Smooth muscle cell of the umbilical artery (primary cell): Measurements from ENCODE around the gene DAZAP1. TPM values are rescaled to one million over a fixed set of nuclear protein-coding genes. Genes with fewer than 3 reads are reported as not detected.

ENCODE experiments used
- total RNA-seq: library from RNA; depleted of rRNA; stranded (reverse); fragments of >200 nt; gene quantifications from 2 replicates; pipeline ENCODE4 v1.2.3, GENCODE V29; 2014

The DAZAP1 gene
- total RNA-seq, result 39.2 and 75.1 TPM in 2 replicates

DNA sequence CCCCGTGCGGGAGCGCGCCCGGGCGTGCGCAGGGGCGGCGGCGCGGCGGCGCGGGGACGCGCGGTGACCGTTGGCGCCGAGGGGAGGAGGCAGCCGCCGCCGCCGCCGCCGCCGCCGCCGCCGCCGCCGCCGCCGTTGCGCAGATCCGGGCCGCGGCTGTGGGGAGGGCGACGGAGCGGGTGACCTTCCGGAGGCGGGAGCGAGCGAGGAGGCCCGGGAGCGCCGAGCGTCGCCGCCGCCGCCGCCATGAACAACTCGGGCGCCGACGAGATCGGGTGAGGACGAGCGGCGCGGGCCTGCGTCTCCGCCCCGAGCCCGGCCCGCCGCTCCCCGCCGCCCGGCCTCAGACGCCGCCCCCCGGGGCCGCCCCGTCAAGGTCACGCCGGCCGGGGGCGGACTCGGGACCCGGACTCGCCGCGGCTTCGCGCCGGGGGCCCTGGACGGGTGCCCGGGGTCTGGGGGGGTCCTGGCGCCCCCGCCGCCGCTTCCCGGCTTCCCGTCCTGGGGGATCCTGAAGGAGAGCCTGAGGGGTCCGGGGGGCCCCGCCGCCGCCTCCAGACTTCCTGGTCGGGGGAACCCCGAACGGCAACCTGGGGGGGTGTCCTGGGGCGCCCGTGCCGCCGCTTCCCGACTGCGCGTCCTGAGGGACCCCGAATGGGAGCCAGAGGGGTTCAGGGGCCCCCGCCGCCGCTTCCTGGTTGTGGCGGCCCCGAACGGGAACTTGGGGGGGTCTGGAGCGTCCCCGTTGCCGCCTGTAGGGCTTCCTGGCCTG, at the start of gene DAZAP1:
Gene DAZAP1, plus strand, starts transcription at position 59 of the 772 bp plus-strand sequence. Its CDS starts 188 bp downstream, at position 247.

DNA sequence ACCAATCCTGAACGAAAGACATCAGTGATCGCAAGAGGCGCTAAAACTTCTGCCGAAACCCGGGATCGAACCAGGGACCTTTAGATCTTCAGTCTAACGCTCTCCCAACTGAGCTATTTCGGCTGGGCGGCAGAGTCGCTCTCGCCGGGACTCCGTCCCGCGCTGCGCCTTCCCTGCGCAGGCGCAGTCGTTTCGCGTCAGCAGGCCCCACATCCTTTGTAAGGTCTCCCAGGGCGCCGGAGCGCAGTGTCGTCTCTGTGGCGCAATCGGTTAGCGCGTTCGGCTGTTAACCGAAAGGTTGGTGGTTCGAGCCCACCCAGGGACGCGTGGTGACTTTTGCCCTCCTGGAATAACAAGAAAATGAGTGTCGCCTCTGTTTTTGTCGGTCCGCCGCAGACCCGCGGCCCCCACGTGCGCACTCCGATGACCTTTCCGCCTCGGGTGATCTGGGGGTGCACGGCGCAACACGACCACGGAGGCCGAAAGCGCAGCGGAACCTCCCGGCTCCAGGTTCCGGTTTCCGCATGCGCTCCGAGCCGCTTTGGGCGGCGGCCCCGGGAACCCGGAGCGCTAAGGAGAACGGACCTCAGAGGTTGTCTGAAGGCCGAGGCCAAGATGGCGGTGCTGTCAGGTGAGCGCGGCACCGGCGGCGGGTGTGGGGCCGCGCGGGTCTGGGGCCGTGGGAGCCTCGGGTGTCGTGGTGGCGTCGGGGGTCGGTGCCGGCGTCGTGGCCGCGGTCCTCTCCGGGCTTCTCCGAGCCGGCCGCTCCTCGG, 23.9 kb upstream of the DAZAP1 start, which contains the start of gene NDUFS7:
Gene NDUFS7, plus strand, starts transcription at position 596 of the 773 bp plus-strand sequence. Its CDS starts 20 bp downstream, at position 616.

DNA sequence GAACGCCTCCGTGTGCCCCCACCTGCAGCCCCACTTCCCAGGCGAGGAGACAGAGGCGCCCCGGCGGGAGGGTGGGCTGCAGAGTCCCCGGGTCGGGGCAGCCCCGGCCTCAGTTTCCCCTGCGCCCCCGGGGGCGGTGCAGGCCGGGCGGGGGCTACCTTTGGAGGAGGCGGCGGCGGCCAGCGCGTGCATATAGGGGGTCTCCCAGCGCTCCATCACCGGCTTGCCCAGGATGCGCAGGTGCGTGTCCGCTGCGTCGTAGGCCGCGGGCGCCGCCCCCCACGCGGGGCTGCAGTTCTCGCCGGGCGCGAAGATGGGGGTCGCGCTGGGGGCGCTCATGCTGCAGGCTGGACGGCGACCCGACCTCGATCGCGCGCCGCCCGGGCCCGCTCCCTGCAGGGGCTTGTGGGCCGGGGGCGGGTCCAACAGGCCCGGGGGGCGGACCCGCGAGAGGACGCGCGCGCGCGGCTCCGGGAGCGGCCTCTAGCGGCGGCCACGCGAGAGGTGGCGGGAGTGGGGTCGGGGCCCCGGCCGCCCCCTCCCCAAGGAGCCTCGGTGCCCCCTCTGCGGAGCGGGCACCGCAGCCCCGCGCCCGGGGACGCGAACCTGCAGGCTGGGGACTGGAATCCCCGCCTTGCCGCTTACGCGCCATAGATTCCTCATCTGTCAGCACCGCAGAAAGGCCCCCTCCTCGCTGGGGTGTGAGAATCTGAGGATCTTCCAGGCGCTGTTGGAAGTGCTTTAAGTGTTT, 6.1 kb upstream of the DAZAP1 start, which contains the start of gene GAMT:
Gene GAMT, minus strand, starts transcription at position 405 of the 751 bp plus-strand sequence. Its CDS starts 66 bp downstream, at position 339.

DNA sequence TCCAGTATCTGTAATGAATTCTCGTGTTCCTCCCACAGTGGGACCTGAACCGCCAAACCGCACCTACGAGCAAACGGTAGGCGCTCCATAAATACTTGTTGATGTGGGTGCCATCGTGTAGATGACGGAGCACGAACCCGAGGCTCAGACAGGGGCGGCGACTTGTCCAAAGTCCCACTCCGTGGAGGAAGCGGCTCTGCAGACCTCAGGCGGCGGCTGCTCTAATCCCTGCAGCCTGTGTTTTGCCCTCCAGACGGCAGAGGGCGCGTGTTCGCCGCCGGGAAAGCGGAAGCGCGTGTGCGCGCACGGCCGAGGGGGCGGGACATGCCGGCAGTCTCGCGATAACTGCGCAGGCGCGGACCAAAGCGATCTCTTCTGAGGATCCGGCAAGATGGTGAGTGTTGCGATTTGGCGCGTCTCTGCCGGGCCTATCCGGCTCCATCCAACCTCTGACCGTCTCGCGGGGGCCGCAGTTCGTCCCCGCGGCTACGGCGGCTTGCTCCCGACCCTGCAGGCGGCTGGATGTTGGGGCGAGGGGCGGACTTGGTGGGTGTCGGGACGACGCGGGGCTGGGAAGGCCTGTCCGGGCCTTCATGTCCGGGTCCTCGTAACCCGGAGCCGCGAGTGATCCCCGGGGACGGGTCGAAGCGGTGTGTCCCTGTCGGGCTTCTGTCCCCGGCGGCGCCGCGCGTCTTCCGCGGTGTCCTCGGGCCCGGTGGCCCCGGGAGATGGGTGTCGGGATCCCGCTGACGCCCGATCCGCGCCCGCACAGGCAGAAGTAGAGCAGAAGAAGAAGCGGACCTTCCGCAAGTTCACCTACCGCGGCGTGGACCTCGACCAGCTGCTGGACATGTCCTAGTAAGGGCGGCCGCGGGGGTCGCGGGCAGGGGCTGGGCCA, 30.9 kb downstream of the DAZAP1 start, which contains the start of gene RPS15:
Gene RPS15, plus strand, starts transcription at position 362 of the 898 bp plus-strand sequence. Its CDS starts 30 bp downstream, at position 392.

DNA sequence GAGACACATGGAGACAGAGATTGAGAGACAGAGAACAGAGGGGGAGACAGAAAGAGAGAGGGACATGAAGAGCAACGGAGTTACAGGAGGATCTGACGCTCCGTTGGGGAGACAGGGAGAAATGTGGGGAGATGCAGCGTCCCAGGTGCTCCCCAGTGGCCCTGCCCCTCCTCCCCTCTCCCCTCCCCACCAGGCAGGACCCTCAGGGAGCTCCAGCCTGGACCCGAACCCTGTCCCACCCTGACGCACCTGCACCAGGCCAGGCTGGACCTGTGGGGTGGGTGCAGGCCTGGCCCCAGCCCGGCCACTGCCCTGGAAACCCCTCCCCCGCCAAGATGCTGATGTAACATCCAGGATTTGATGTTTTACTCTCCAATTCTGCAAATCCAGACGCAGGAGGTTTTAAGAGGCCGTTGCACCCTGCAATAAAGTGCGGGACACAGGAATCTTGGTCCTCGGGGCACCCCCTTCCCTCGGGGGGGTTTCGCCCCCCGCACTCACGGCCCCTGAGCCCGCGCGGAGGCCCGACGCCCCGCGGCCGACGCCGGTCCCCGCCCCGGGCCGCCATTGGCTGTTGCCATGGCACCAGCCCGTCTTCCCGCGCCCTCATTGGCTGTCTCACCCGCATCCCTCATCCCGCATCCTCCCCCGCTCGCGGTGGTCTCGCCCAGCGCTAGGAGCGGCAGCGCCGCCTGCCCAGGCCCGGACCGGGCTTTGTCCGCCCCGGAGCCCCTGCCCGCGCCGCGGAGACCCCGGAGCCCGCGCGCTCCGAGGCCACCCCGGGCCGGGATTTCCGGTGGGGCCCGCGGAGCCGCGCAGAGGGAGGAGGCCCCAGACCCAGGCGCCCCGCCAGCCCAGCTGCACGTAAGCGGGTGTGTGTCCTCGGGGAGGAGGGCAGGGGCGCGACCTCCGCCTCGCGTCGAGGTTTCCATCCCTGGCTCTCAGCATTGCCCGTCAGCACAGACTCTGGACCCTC, 42.4 kb downstream of the DAZAP1 start, which contains the start of gene APC2:
Gene APC2, plus strand, starts transcription at position 655 of the 976 bp plus-strand sequence. CDS start 2,881 bp downstream, outside the sequence.

DNA sequence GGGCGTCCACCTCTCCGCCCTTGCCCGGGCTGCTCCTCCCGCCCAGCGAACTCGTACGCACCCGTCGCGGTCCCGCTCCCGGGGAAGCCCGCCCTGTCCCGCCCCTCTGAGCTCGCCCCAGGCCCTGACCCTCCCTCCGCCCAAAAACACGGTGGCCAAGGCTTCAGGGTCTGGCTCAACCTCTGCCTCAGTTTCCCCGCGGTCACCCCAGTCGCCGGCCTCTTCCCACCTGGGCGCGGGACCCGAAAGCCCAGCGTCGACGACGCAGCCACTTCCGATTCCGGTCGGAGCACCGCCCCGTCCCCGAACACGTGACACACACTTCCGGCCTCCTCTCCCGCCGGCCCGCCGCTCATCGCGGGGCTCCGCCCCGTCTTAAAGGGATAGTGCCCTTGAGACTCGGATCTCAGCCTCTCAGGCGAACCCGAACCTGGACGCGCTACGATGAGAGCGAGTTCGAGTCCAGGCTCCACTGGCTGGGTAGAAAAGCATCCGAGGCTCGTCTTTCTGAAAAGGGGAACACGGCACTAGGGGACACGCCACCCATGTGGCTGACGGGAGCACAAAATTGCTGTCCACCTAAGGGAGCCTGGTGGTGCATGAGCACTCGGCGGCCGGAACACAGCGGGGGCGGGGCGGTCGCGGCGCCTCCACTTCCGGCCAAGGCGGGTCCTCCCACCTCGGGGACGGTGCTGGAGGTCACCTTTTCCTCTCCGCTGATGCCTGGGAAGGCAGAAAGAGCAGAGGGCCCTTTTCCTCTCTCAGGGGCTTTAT, 71.7 kb downstream of the DAZAP1 start, which contains the start of gene C19orf25:
Gene C19orf25, minus strand, starts transcription at position 282 of the 774 bp plus-strand sequence. CDS start 312 bp downstream, outside the sequence.

Other genes with a start within 250 kb of the DAZAP1 start
- 46.3 and 72.7 TPM in 2 replicates for gene SBNO2, start 233.3 kb upstream of the DAZAP1 start, total RNA-seq
- 79.6 and 82.9 TPM in 2 replicates for gene STK11, start 201.8 kb upstream of the DAZAP1 start, total RNA-seq
- 4.2 and 9.7 TPM in 2 replicates for gene CBARP, start 169.6 kb upstream of the DAZAP1 start, total RNA-seq
- 16.0 and 31.6 TPM in 2 replicates for gene ATP5F1D, start 165.8 kb upstream of the DAZAP1 start, total RNA-seq
- gene MIDN, start 159.0 kb upstream of the DAZAP1 start, total RNA-seq, result 23.2 and 32.6 TPM in 2 replicates
- gene CIRBP, start 138.3 kb upstream of the DAZAP1 start, total RNA-seq, result 101 and 177 TPM in 2 replicates
- 23.8 and 45.4 TPM in 2 replicates for gene FAM174C, start 132.1 kb upstream of the DAZAP1 start, total RNA-seq
- gene EFNA2, start 121.7 kb upstream of the DAZAP1 start, total RNA-seq, result not detected in 2 replicates
- gene NDUFS7, start 23.7 kb upstream of the DAZAP1 start, total RNA-seq, result 53.2 and 65.3 TPM in 2 replicates
- 30.0 and 30.2 TPM in 2 replicates for gene GAMT, start 6.0 kb upstream of the DAZAP1 start, total RNA-seq
- 254 and 522 TPM in 2 replicates for gene RPS15, start 30.8 kb downstream of the DAZAP1 start, total RNA-seq
- 0.46 and 0.89 TPM in 2 replicates for gene APC2, start 42.5 kb downstream of the DAZAP1 start, total RNA-seq
- 24.9 and 31.6 TPM in 2 replicates for gene C19orf25, start 71.6 kb downstream of the DAZAP1 start, total RNA-seq
- 1.2 and 1.7 TPM in 2 replicates for gene PCSK4, start 82.8 kb downstream of the DAZAP1 start, total RNA-seq
- gene REEP6, start 83.6 kb downstream of the DAZAP1 start, total RNA-seq, result 1.7 and 2.4 TPM in 2 replicates
- gene ADAMTSL5, start 105.4 kb downstream of the DAZAP1 start, total RNA-seq, result 5.0 and 5.4 TPM in 2 replicates
- 0.14 TPM in 1 of 2 replicates, not detected in the other for gene PLK5, start 116.5 kb downstream of the DAZAP1 start, total RNA-seq
- 33.6 and 45.5 TPM in 2 replicates for gene MEX3D, start 160.7 kb downstream of the DAZAP1 start, total RNA-seq
- gene MBD3, start 185.3 kb downstream of the DAZAP1 start, total RNA-seq, result 70.7 and 96.9 TPM in 2 replicates
- gene UQCR11, start 197.9 kb downstream of the DAZAP1 start, total RNA-seq, result 34.0 and 45.1 TPM in 2 replicates
- gene TCF3, start 245.0 kb downstream of the DAZAP1 start, total RNA-seq, result 72.8 and 154 TPM in 2 replicates